Liver (tissue), 9 donors: ENCODE measurements around the gene ZNF48. TPM values are rescaled to one million over a fixed set of nuclear protein-coding genes. Genes with fewer than 3 reads are reported as not detected.

Experiments used
- DNase-seq: peaks from one replicate; pipeline ENCODE4 v3.0.0-alpha.2; 2017; ENCODE audit warnings: low spot score
- H3K27ac ChIP-seq, 2 donors: one replicate each; pipeline ENCODE4 v1.7.0; 2013; ENCODE audit warnings: inconsistent platforms in 2 of 2, low read length in 2 of 2, control low read depth in 1 of 2, low read depth in 1 of 2, mild to moderate bottlenecking in 1 of 2
- H3K27me3 ChIP-seq, 4 donors: one replicate each; pipeline versions ENCODE4 v1.6.1 to v1.7.0; 2013; ENCODE audit warnings: low read length in 3 of 4, inconsistent platforms in 1 of 4, mild to moderate bottlenecking in 1 of 4, moderate library complexity in 1 of 4; ENCODE audit not compliant: control insufficient read depth in 4 of 4, insufficient read depth in 4 of 4
- H3K36me3 ChIP-seq, 4 donors: one replicate each; pipeline versions ENCODE4 v1.6.1 to v1.7.0; 2013; ENCODE audit warnings: low read length in 3 of 4, mild to moderate bottlenecking in 3 of 4, low read depth in 1 of 4, moderate library complexity in 1 of 4; ENCODE audit not compliant: control insufficient read depth in 4 of 4, insufficient read depth in 3 of 4
- H3K4me1 ChIP-seq, 4 donors: one replicate each; pipeline versions ENCODE4 v1.6.1 to v1.7.0; 2013; ENCODE audit warnings: low read length in 3 of 4, mild to moderate bottlenecking in 3 of 4, moderate library complexity in 1 of 4; ENCODE audit not compliant: control insufficient read depth in 4 of 4, insufficient read depth in 4 of 4
- H3K4me3 ChIP-seq, 3 donors: one replicate each; pipeline versions ENCODE4 v1.6.1 to v1.7.0; 2013; ENCODE audit warnings: low read length in 3 of 3, control low read depth in 1 of 3, low read depth in 1 of 3, mild to moderate bottlenecking in 1 of 3
- H3K9ac ChIP-seq, 2 donors: one replicate each; pipeline ENCODE4 v1.7.0; 2013; ENCODE audit warnings: low read length in 2 of 2, mild to moderate bottlenecking in 2 of 2, moderate library complexity in 2 of 2, control low read depth in 1 of 2, low read depth in 1 of 2
- H3K9me3 ChIP-seq, 4 donors: one replicate each; pipeline versions ENCODE4 v1.6.1 to v1.7.0; 2013; ENCODE audit warnings: low read length in 3 of 4; ENCODE audit not compliant: control insufficient read depth in 4 of 4
- ATF3 ChIP-seq: IDR thresholded peaks from 2 replicates; pipeline ENCODE4 v1.6.1; 2016; ENCODE audit warnings: antibody characterized with exemption
- CTCF ChIP-seq: fragments of 150-350 bp; IDR thresholded peaks from 2 replicates; pipeline ENCODE4 v1.5.1; 2017; ENCODE audit warnings: improper control_type of control experiment, low read depth, low read length; ENCODE audit not compliant: missing input control
- EGR1 ChIP-seq, 2 donors: IDR thresholded peaks; 2 replicates each; pipeline ENCODE4 v1.6.1; 2016 to 2018; ENCODE audit warnings: antibody characterized with exemption in 2 of 2, low read depth in 2 of 2
- FOXA1 ChIP-seq: IDR thresholded peaks from 2 replicates; pipeline ENCODE4 v1.6.1; 2016; ENCODE audit warnings: antibody characterized with exemption
- FOXA2 ChIP-seq: IDR thresholded peaks from 2 replicates; pipeline ENCODE4 v1.6.1; 2016; ENCODE audit warnings: antibody characterized with exemption
- GABPA ChIP-seq, 2 donors: IDR thresholded peaks in 1 of 2; conservative IDR thresholded peaks in 1 of 2; 2 replicates each; pipeline ENCODE4 v1.6.1; 2016; ENCODE audit warnings: antibody characterized with exemption in 2 of 2, mild to moderate bottlenecking in 1 of 2, moderate library complexity in 1 of 2
- HNF4A ChIP-seq, 2 donors: conservative IDR thresholded peaks; 2 replicates each; pipeline ENCODE4 v1.6.1; 2016; ENCODE audit warnings: antibody characterized with exemption in 2 of 2, mild to moderate bottlenecking in 2 of 2
- JUND ChIP-seq, 2 donors: IDR thresholded peaks; 2 replicates each; pipeline ENCODE4 v1.6.1; 2016; ENCODE audit warnings: antibody characterized with exemption in 2 of 2
- NR2F2 ChIP-seq: IDR thresholded peaks from 2 replicates; pipeline ENCODE4 v1.6.1; 2016; ENCODE audit warnings: antibody characterized with exemption
- RAD21 ChIP-seq, 2 donors: IDR thresholded peaks; 2 replicates each; pipeline ENCODE4 v1.6.1; 2016; ENCODE audit warnings: antibody characterized with exemption in 2 of 2, mild to moderate bottlenecking in 2 of 2
- RXRA ChIP-seq, 2 donors: IDR thresholded peaks; 2 replicates each; pipeline ENCODE4 v1.6.1; 2017 to 2018; ENCODE audit warnings: antibody characterized with exemption in 2 of 2, mild to moderate bottlenecking in 1 of 2
- SP1 ChIP-seq: IDR thresholded peaks from 2 replicates; pipeline ENCODE4 v1.6.1; 2018; ENCODE audit warnings: antibody characterized with exemption, mild to moderate bottlenecking
- YY1 ChIP-seq: IDR thresholded peaks from 2 replicates; pipeline ENCODE4 v1.6.1; 2016; ENCODE audit warnings: antibody characterized with exemption, mild to moderate bottlenecking
- WGBS: extraction: QIAGEN DNeasy Blood & Tissue Kit; methylation state at CpG from one replicate; pipeline ENCODE4 v1.1.7; 2013; 5-methylcytosine and 5-hydroxymethylcytosine counted together
- polyA plus RNA-seq, 2 donors: library from polyadenylated mRNA; stranded (reverse) in 1 of 2; unstranded in 1 of 2; fragments of 200-250 nt in 1 of 2; fragments of >200 nt in 1 of 2; fragmentation: Nextera tagmentation in 1 of 2; extraction: Ambion mirVana in 1 of 2; gene quantifications; one replicate each; pipeline versions ENCODE4 v1.2.1 to v1.2.3, GENCODE V29; 2013 to 2015
- total RNA-seq, 2 donors: library from RNA; depleted of rRNA; stranded (reverse); fragments of >200 nt; gene quantifications; one replicate each; pipeline ENCODE4 v1.2.3, GENCODE V29; 2014
- TF ChIP-seq, protein P1 (sequence below): IDR thresholded peaks from 2 replicates; pipeline ENCODE4 v1.6.1; 2016; ENCODE audit warnings: antibody characterized with exemption
- TF ChIP-seq, protein P2 (sequence below): IDR thresholded peaks from 2 replicates; pipeline ENCODE4 v1.6.1; 2016; ENCODE audit warnings: antibody characterized with exemption, mild to moderate bottlenecking
- donor health status: healthy.
- donor health status: healthy.
- donor health status: healthy.
- donor health status: healthy.
- donor health status: healthy.

The ZNF48 gene
- total and polyA plus RNA-seq, 4 donors = 2.3 to 4.7 (median 3.1) TPM

DNA sequence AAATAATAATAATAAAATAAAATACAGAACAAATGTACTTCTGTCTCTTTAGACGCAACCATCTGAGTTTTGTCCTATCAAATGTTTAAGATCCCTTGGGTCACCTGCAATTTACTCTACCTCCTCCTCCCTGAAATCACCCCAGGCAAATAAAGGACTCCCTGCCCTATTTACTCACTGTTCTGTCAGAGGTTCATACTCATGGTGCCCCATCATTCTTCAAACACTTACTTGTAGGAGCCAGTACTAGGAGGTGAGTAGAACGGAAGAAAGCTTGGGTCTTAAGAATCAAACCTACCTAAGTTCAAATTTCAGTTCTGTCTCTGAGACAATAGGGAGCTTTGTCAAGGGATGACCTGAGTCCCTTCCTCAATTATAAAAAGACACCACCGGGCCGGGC is 28.7 kb upstream of the ZNF48 start:
- Histone ChIP-seq H3K4me1 (peaks cover 0 to 35% (median 29%) of the 10 kb centered on the region in 4 donors), H3K27ac (no peak overlapping the region), H3K9ac (no peak overlapping the region), H3K4me3 (no peak overlapping the region), H3K36me3 (peaks cover 5 to 12% (median 7%) of the 10 kb centered on the region in 4 donors), H3K9me3 (no peaks in the 10 kb centered on the region), H3K27me3 (no peaks in the 10 kb centered on the region)
- TF ChIP-seq GABPA (IDR thresholded peaks at IDR 0.05 in 1 of 2, conservative IDR thresholded peaks at IDR 0.05 in 1 of 2) = no peak
- TF ChIP-seq SP1 = no peak
- TF ChIP-seq FOXA1 = no peak
- no peak for TF ChIP-seq RAD21 (IDR thresholded peaks at IDR 0.05)
- TF ChIP-seq FOXA2 = no peak
- no peak for TF ChIP-seq CTCF
- TF ChIP-seq, protein P1, sequence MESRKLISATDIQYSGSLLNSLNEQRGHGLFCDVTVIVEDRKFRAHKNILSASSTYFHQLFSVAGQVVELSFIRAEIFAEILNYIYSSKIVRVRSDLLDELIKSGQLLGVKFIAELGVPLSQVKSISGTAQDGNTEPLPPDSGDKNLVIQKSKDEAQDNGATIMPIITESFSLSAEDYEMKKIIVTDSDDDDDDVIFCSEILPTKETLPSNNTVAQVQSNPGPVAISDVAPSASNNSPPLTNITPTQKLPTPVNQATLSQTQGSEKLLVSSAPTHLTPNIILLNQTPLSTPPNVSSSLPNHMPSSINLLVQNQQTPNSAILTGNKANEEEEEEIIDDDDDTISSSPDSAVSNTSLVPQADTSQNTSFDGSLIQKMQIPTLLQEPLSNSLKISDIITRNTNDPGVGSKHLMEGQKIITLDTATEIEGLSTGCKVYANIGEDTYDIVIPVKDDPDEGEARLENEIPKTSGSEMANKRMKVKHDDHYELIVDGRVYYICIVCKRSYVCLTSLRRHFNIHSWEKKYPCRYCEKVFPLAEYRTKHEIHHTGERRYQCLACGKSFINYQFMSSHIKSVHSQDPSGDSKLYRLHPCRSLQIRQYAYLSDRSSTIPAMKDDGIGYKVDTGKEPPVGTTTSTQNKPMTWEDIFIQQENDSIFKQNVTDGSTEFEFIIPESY = no peak
- TF ChIP-seq EGR1 (IDR thresholded peaks at IDR 0.05; ENCODE audit: low read depth in 2 of 2) = no peak
- TF ChIP-seq NR2F2 = no peak
- TF ChIP-seq, protein P2, sequence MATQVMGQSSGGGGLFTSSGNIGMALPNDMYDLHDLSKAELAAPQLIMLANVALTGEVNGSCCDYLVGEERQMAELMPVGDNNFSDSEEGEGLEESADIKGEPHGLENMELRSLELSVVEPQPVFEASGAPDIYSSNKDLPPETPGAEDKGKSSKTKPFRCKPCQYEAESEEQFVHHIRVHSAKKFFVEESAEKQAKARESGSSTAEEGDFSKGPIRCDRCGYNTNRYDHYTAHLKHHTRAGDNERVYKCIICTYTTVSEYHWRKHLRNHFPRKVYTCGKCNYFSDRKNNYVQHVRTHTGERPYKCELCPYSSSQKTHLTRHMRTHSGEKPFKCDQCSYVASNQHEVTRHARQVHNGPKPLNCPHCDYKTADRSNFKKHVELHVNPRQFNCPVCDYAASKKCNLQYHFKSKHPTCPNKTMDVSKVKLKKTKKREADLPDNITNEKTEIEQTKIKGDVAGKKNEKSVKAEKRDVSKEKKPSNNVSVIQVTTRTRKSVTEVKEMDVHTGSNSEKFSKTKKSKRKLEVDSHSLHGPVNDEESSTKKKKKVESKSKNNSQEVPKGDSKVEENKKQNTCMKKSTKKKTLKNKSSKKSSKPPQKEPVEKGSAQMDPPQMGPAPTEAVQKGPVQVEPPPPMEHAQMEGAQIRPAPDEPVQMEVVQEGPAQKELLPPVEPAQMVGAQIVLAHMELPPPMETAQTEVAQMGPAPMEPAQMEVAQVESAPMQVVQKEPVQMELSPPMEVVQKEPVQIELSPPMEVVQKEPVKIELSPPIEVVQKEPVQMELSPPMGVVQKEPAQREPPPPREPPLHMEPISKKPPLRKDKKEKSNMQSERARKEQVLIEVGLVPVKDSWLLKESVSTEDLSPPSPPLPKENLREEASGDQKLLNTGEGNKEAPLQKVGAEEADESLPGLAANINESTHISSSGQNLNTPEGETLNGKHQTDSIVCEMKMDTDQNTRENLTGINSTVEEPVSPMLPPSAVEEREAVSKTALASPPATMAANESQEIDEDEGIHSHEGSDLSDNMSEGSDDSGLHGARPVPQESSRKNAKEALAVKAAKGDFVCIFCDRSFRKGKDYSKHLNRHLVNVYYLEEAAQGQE = no peak
- no peak for TF ChIP-seq ATF3
- TF ChIP-seq HNF4A (conservative IDR thresholded peaks at IDR 0.05) = no peak
- no peak for DNase-seq
- WGBS = 91% methylated on average over 4 of the region's 4 CpGs

- peaks cover 0 to 35% (median 29%) of the 10 kb centered on the region in 4 donors for H3K4me1 ChIP-seq
- H3K36me3 ChIP-seq = peaks cover 3 to 12% (median 7%) of the 10 kb centered on the region in 4 donors
- no peak for DNase-seq
- no peaks in the 10 kb centered on the region for H3K27me3 ChIP-seq
- H3K9ac ChIP-seq = no peak overlapping the region
- peak overlapping the region in 2 of 3 donors; percentile 27 to 81 for H3K4me3 ChIP-seq
- H3K9me3 ChIP-seq = no peaks in the 10 kb centered on the region
- peak overlapping the region; percentile 14 to 48 for H3K27ac ChIP-seq
- 37% methylated on average over 10 of the region's 10 CpGs for WGBS
- TF ChIP-seq JUND (IDR thresholded peaks at IDR 0.05) = peak in 1 of 2 donors; percentile 33
- TF ChIP-seq CTCF = no peak
- peak; percentile 86 to 96 for TF ChIP-seq RXRA (IDR thresholded peaks at IDR 0.05)
- TF ChIP-seq FOXA1 = peak; percentile 52
- TF ChIP-seq, protein P2 = peak; percentile 93
- TF ChIP-seq ATF3 = no peak
- TF ChIP-seq YY1 = peak; percentile 87
Measured at GRCh38 chr16:30367349-30368009, 27.7 kb upstream of the ZNF48 start.
